HG02610 (cell line): ENCODE measurements around the gene HLA-DRB1.
"Not testable (repeated sequence)": the region's sequence is repeated elsewhere in the genome, so short reads cannot be mapped to it uniquely, and the experiment has no call there.

ENCODE experiments used
- ATAC-seq: cut with Tn5 transposase; IDR thresholded peaks from one replicate; pipeline ENCODE4 v1.9.1; 2021; ENCODE audit warnings: mild to moderate bottlenecking, moderate library complexity; ENCODE audit not compliant: unreplicated experiment

HLA-DRB1 gene

GRCh38 chr6:32609731-32610640 is 20.3 kb upstream of the HLA-DRB1 start:
- peak; percentile 86 for ATAC-seq

GRCh38 chr6:32609391-32609730 is 19.7 kb upstream of the HLA-DRB1 start:
- ATAC-seq = no peak

- ATAC-seq = no peak
Observed at GRCh38 chr6:32608362-32608761, 18.7 kb upstream of the HLA-DRB1 start.

GRCh38 chr6:32607988-32608298 is 18.3 kb upstream of the HLA-DRB1 start:
- ATAC-seq = no peak

GRCh38 chr6:32607263-32607987 is 17.8 kb upstream of the HLA-DRB1 start:
- no peak for ATAC-seq

- no peak for ATAC-seq
Observed at GRCh38 chr6:32604434-32604877, 14.8 kb upstream of the HLA-DRB1 start.

GRCh38 chr6:32603888-32604287 is 14.2 kb upstream of the HLA-DRB1 start:
- ATAC-seq = no peak

- ATAC-seq = no peak
Observed at GRCh38 chr6:32603222-32603621, 13.6 kb upstream of the HLA-DRB1 start.

GRCh38 chr6:32602383-32602782 is 12.7 kb upstream of the HLA-DRB1 start:
- ATAC-seq = no peak

- ATAC-seq = no peak
Observed at GRCh38 chr6:32597024-32597423, 7.4 kb upstream of the HLA-DRB1 start.

- not testable (repeated sequence) for ATAC-seq
Observed at GRCh38 chr6:32590713-32591112, 1.1 kb upstream of the HLA-DRB1 start.

GRCh38 chr6:32588156-32588555 is 1.5 kb downstream of the HLA-DRB1 start:
- ATAC-seq = no peak

- no peak for ATAC-seq
Observed at GRCh38 chr6:32583527-32583898, 6.1 kb downstream of the HLA-DRB1 start.

GRCh38 chr6:32581315-32582095 is 8.1 kb downstream of the HLA-DRB1 start:
- ATAC-seq = no peak

GRCh38 chr6:32580593-32580992 is 9.1 kb downstream of the HLA-DRB1 start:
- ATAC-seq = no peak

- no peak for ATAC-seq
Observed at GRCh38 chr6:32578962-32579361, 10.7 kb downstream of the HLA-DRB1 start.

- not testable (repeated sequence) for ATAC-seq
Observed at GRCh38 chr6:32577493-32577892, 12.2 kb downstream of the HLA-DRB1 start.

GRCh38 chr6:32576250-32576649 is 13.4 kb downstream of the HLA-DRB1 start:
- ATAC-seq = no peak

- no peak for ATAC-seq
Observed at GRCh38 chr6:32570363-32570905, 19.2 kb downstream of the HLA-DRB1 start.

GRCh38 chr6:32568561-32568960 is 21.1 kb downstream of the HLA-DRB1 start:
- ATAC-seq = no peak

GRCh38 chr6:32566957-32567356 is 22.7 kb downstream of the HLA-DRB1 start:
- no peak for ATAC-seq
